A549 (cell line): Measurements from ENCODE around the gene ZNF865. TPM values are rescaled to one million over a fixed set of nuclear protein-coding genes. Genes with fewer than 3 reads are reported as not detected.

ENCODE experiments used
- ATAC-seq, 2 experiments: fragments of 200-7000 bp in 1 of 2; fragments of >200 bp in 1 of 2; cut with Nextera tagmentation in 1 of 2; cut with Tn5 transposase in 1 of 2; 3 replicates each; pipeline versions ENCODE4 v1.8.0 to v1.9.1; 2018 to 2020; ENCODE audit warnings: mild to moderate bottlenecking in 1 of 2, moderate library complexity in 1 of 2
- CTCF ChIA-PET: fragments of 300-600 bp; sonication (Branson Sonifier 250); formaldehyde crosslinking; extraction: SDS; loops from one replicate; lab custom pipeline; 2021; ENCODE audit warnings: antibody characterized with exemption, inconsistent platforms; lab: Yijun Ruan, JAX
- POLR2A ChIA-PET: fragments of 350-600 bp; formaldehyde crosslinking; extraction: SDS; loops from one replicate; lab custom pipeline; 2021; ENCODE audit warnings: antibody characterized with exemption, inconsistent platforms; lab: Yijun Ruan, JAX
- DNase-seq, 2 experiments: peaks; one replicate each; pipeline versions ENCODE4 v3.0.0 to v3.0.0-alpha.2; 2011 to 2016; ENCODE audit warnings: low read depth in 1 of 2, low spot score in 1 of 2
- FAIRE-seq: peaks from 2 replicates; lab custom pipeline; 2011; peaks lifted over from hg19 to GRCh38; lab: Jason Lieb, UNC
- H3K27ac ChIP-seq, 2 experiments: fragments of >200 bp; sonication (Bioruptor Twin); formaldehyde crosslinking; 3 replicates each; pipeline ENCODE4 v1.5.1; 2016 to 2017
- H3K4me1 ChIP-seq: fragments of >200 bp; sonication (Bioruptor Twin); formaldehyde crosslinking; 3 replicates; pipeline ENCODE4 v1.6.1; 2016
- H3K4me2 ChIP-seq: fragments of >200 bp; sonication (Bioruptor Twin); formaldehyde crosslinking; 3 replicates; pipeline ENCODE4 v1.6.1; 2016
- H3K4me3 ChIP-seq: fragments of >200 bp; sonication (Bioruptor Twin); formaldehyde crosslinking; 3 replicates; pipeline ENCODE4 v1.5.1; 2016
- H3K9me3 ChIP-seq: fragments of >200 bp; sonication (Bioruptor Twin); formaldehyde crosslinking; 3 replicates; pipeline ENCODE4 v1.6.1; 2016
- BCL3 ChIP-seq: fragments of >200 bp; sonication (Bioruptor Twin); formaldehyde crosslinking; IDR thresholded peaks from 3 replicates; pipeline ENCODE4 v1.6.1; 2016
- CBX2 ChIP-seq: fragments of 200-600 bp; sonication (generic); IDR thresholded peaks from 2 replicates; pipeline ENCODE4 v1.6.1; 2016; ENCODE audit warnings: low read depth, mild to moderate bottlenecking, borderline replicate concordance
- ELK1 ChIP-seq: fragments of 150-350 bp; IDR thresholded peaks from 2 replicates; pipeline ENCODE4 v1.6.1; 2014; ENCODE audit warnings: low read depth, mild to moderate bottlenecking, low read length
- FOSL2 ChIP-seq, 2 experiments: fragments of 450-650 bp in 1 of 2; fragments of >200 bp in 1 of 2; sonication (Bioruptor Twin) in 1 of 2; formaldehyde crosslinking; IDR thresholded peaks; 2 replicates each; pipeline versions ENCODE4 v1.5.0 to v1.6.1; 2016 to 2020; ENCODE audit warnings: mild to moderate bottlenecking in 1 of 2, moderate library complexity in 1 of 2
- GATA3 ChIP-seq: IDR thresholded peaks from 2 replicates; pipeline ENCODE4 v1.6.1; 2012; ENCODE audit warnings: borderline replicate concordance
- HDAC2 ChIP-seq: fragments of 200-600 bp; sonication (generic); IDR thresholded peaks from 2 replicates; pipeline ENCODE4 v1.6.1; 2016
- HEYL ChIP-seq: fragments of 250-450 bp; sonication (Bioruptor Pico); IDR thresholded peaks from 2 replicates; pipeline ENCODE4 v1.8.0; 2021; ENCODE audit warnings: mild to moderate bottlenecking, moderate library complexity
- HOXB5 ChIP-seq: fragments of 250-450 bp; sonication (Bioruptor Pico); IDR thresholded peaks from 2 replicates; pipeline ENCODE4 v1.5.0; 2020; ENCODE audit warnings: mild to moderate bottlenecking, moderate library complexity
- KDM1A ChIP-seq: fragments of 200-600 bp; sonication (generic); IDR thresholded peaks from 2 replicates; pipeline ENCODE4 v1.6.1; 2016; ENCODE audit warnings: low read depth, mild to moderate bottlenecking
- KDM5A ChIP-seq: fragments of 200-600 bp; sonication (generic); IDR thresholded peaks from 2 replicates; pipeline ENCODE4 v1.6.1; 2016; ENCODE audit warnings: antibody characterized with exemption, mild to moderate bottlenecking
- NFE2L2 ChIP-seq: fragments of 150-350 bp; conservative IDR thresholded peaks from 2 replicates; pipeline ENCODE4 v1.6.1; 2014; ENCODE audit warnings: low read length
- PBX3 ChIP-seq: IDR thresholded peaks from 2 replicates; pipeline ENCODE4 v1.6.1; 2012
- POLR2AphosphoS2 ChIP-seq: conservative IDR thresholded peaks from 2 replicates; pipeline ENCODE4 v1.6.1; 2012; ENCODE audit warnings: low read length, improper control_type of control experiment, inconsistent platforms
- RAD21 ChIP-seq, 2 experiments: fragments of >200 bp in 1 of 2; sonication (Bioruptor Twin) in 1 of 2; formaldehyde crosslinking in 1 of 2; IDR thresholded peaks in 1 of 2; conservative IDR thresholded peaks in 1 of 2; 2 replicates in 1 of 2; 3 replicates in 1 of 2; pipeline ENCODE4 v1.6.1; 2012 to 2018; ENCODE audit warnings: inconsistent platforms in 1 of 2
- REST ChIP-seq: fragments of 200-600 bp; sonication (generic); IDR thresholded peaks from 2 replicates; pipeline ENCODE4 v1.6.1; 2016; ENCODE audit warnings: antibody characterized with exemption, mild to moderate bottlenecking, moderate library complexity
- SREBF2 ChIP-seq: fragments of 450-650 bp; IDR thresholded peaks from 2 replicates; pipeline ENCODE4 v1.6.1; 2014; ENCODE audit warnings: mild to moderate bottlenecking, moderate library complexity
- TFCP2L1 ChIP-seq: fragments of 250-450 bp; sonication (Bioruptor Pico); IDR thresholded peaks from 2 replicates; pipeline ENCODE4 v1.5.0; 2021; ENCODE audit warnings: mild to moderate bottlenecking
- TP53 ChIP-seq: fragments of 250-450 bp; sonication (Bioruptor Pico); IDR thresholded peaks from 2 replicates; pipeline ENCODE4 v1.5.0; 2021; ENCODE audit warnings: mild to moderate bottlenecking, moderate library complexity
- ZC3H11A ChIP-seq: fragments of 450-650 bp; IDR thresholded peaks from 2 replicates; pipeline ENCODE4 v1.6.1; 2014; ENCODE audit warnings: antibody characterized with exemption, mild to moderate bottlenecking
- WGBS: methylation state at CpG from one replicate; pipeline ENCODE4 v1.1.6; 2017; ENCODE audit errors: missing lambda C conversion rate; 5-methylcytosine and 5-hydroxymethylcytosine counted together
- polyA plus RNA-seq, 4 experiments: library from polyadenylated mRNA; depleted of rRNA in 3 of 4; stranded (reverse); fragments of >200 nt; fragmentation: RNase III in 1 of 4; extraction: RNeasy Plus Mini Kit Qiagen cat#74134 plus additional on column Dnase treatment in 1 of 4; gene quantifications; 2 replicates in 3 of 4; 3 replicates in 1 of 4; pipeline ENCODE4 v1.2.3, GENCODE V29; 2011 to 2017

The ZNF865 gene
- polyA plus RNA-seq, 2 of the 4 experiments (the other 2 are of a cell fraction): 2.1 to 7.9 TPM

- H3K4me3 ChIP-seq: peak overlapping the region; percentile 63
- peaks cover 45% of the 10 kb centered on the region for H3K4me1 ChIP-seq
- no peaks in the 10 kb centered on the region for H3K9me3 ChIP-seq
- 49% methylated on average over 12 of the region's 12 CpGs for WGBS
- peak overlapping the region; percentile 92 to 97 for H3K27ac ChIP-seq
- CTCF ChIA-PET: interaction anchor here (3.1 to 6.3 kb wide), 4 partner anchors 7 to 11 kb away, joined by 11 to 70 read pairs (median 27); no protein-coding TSS in a partner anchor
- H3K4me2 ChIP-seq: peak overlapping the region; percentile 100
- no peak for FAIRE-seq
- TF ChIP-seq BCL3: no peak
- no peak for TF ChIP-seq REST
- TF ChIP-seq POLR2AphosphoS2: no peak
- no peak for TF ChIP-seq FOSL2 (IDR thresholded peaks at IDR 0.05)
- no peak for TF ChIP-seq FOSL2 (CRISPR knock-in tag; IDR thresholded peaks at IDR 0.05)
- no peak for TF ChIP-seq ZC3H11A
- no peak for TF ChIP-seq TP53 (CRISPR knock-in tag)
- TF ChIP-seq SREBF2: no peak
- no peak for TF ChIP-seq RAD21 (conservative IDR thresholded peaks at IDR 0.05 in 1 of 2, IDR thresholded peaks at IDR 0.05 in 1 of 2)
- TF ChIP-seq, all 56 proteins: peak for 0
- no peak for DNase-seq
- no peak for ATAC-seq
- POLR2A ChIA-PET: interaction anchor here (4.1 kb wide), 1 partner anchor 10 kb away, joined by 25 read pairs; the partner anchor contains the start of gene U2AF2
These were observed 38.9 kb downstream of the ZNF865 start for GRCh38 chr19:55644191-55644833.

- 91% methylated on average over 28 of the region's 28 CpGs for WGBS
- Histone ChIP-seq H3K4me3 (peak overlapping the region; percentile 63), H3K27ac (peak overlapping the region in 1 of 2 experiments; percentile 97; a peak in 4 of 6 replicates), H3K9me3 (no peaks in the 10 kb centered on the region), H3K4me1 (peaks cover 44% of the 10 kb centered on the region), H3K4me2 (peak overlapping the region; percentile 100)
- ChIA-PET POLR2A (interaction anchor here (4.1 kb wide), 1 partner anchor 9 kb away, joined by 25 read pairs; the partner anchor contains the start of gene U2AF2), CTCF (interaction anchor here (0.8 to 6.3 kb wide), 8 partner anchors 8 to 26 kb away, joined by 4 to 70 read pairs (median 10); no protein-coding TSS in a partner anchor)
- FAIRE-seq: no peak
- no peak for ATAC-seq
- no peak for DNase-seq
- TF ChIP-seq HEYL (no peak), ELK1 (no peak), RAD21 (conservative IDR thresholded peaks at IDR 0.05 in 1 of 2, IDR thresholded peaks at IDR 0.05 in 1 of 2) (no peak), TFCP2L1 (no peak), GATA3 (no peak), ZC3H11A (no peak), CBX2 (no peak), KDM5A (no peak), KDM1A (no peak), SREBF2 (no peak), NFE2L2 (no peak), PBX3 (no peak), HDAC2 (no peak), HOXB5 (no peak)
These were observed 39.5 kb downstream of the ZNF865 start for GRCh38 chr19:55644842-55645511.
